HEK293 (cell line): ENCODE measurements around the gene LEPR.

Experiments
- ZNF146 ChIP-seq: fragments of 450-650 bp; formaldehyde crosslinking; IDR thresholded peaks from 2 replicates; pipeline ENCODE4 v1.5.1; 2016; ENCODE audit warnings: missing biosample characterization, missing genetic modification characterization
- ZNF639 ChIP-seq: fragments of 450-650 bp; formaldehyde crosslinking; IDR thresholded peaks from 2 replicates; pipeline ENCODE4 v1.5.1; 2016; ENCODE audit warnings: missing biosample characterization, missing genetic modification characterization

- TF ChIP-seq ZNF639 (tag by site-specific recombination) (no peak), ZNF146 (tag by site-specific recombination) (no peak)
Measured at GRCh38 chr1:65422241-65423203, 2.1 kb downstream of the LEPR start.
